ENCODE results near the gene COMMD8.

Gene COMMD8

DNA sequence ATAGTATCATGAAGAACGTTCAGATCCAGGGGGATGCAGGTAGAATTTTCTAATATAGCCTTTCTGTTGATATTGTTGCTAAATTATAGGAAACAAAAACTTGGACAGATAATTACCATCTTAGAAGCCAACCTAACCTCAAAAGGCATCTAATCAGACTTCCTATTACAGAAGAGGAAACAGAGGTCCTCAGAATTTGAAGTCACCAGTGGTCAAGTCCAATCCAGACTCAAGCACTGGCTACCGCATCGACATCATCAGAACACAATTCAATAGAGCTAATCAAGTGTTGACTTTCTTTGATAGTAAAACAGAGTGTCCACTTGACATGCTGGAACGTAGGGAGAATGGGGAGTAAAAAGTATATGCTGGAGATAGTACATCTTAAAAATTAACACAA is 11.3 kb upstream of the COMMD8 start:
- no peak for DNase-seq (ENCODE audit: low read depth, low spot score)

DNA sequence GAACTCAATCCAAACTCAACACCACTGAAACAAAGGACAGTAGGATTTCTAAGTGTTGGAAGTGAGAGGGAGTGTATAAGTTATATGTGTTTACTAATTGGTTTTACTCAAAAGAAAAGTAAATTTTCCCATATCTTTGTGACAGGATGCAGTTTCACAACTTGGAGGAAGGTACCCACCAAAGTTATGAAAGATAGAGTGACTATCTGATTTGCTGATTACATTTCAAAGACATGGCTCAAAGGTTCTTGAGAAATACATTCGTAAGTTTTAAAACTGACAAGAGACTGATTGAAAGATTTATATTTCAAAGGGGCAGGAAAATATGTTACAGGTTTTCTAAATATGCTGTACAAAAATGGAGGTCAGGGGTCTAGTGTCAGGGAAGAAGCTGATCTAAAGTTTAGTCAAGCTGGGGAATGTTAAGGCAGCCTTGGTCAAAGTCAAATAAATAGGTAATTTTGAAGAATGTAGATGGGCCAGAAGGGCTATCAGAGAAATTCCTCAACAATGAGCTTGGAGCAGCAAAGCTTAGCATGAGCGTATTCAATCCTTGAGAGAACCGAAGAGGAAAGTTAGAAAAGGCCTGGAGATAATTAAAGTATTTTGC is 9.7 kb upstream of the COMMD8 start:
- DNase-seq (ENCODE audit: low read depth, low spot score), result no peak
- H3K27ac ChIP-seq, result no peak overlapping the region

More for the DNA sequence above, 11.3 kb upstream of the COMMD8 start:
- no peak overlapping the region for H3K27ac ChIP-seq

DNA sequence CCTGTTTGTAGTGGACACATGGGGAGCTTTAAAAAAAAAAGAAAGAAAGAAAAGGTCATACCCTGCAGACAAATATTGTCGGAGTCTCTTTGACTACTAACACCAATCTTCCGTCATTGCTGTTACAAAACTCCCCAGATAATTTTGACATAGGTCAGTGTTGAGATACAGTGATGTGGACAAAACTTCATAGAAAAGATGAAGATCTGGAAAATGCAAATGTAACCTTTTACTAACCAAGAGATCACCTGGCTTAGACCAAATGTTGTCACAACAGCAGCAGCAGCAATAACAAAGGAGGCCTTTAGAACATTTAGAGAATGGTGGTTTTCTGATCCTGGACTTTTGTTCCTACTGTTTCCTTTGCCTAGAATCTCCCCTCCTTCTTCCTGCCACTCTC is 8.1 kb upstream of the COMMD8 start:
- no peak for DNase-seq (ENCODE audit: low read depth, low spot score)
- no peak overlapping the region for H3K27ac ChIP-seq

DNA sequence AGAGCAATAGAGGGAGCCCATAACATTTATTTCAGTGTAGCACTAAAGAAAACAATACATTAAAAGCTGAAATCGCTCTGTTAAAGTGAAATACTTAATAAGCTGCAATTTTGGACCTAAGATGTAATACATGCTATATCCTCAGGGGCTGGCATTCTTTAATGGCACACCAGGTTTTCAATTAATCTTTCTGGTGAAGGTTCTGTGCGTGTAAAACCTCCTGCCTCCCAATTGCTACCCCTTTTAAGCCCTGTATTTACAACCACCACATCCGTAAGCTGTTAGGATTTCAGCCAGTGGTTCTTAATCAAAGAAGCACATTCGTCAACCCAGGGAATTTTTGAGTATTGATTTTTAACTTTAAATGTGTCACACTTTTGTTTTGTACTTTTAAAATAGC is 7.6 kb upstream of the COMMD8 start:
- no peak overlapping the region for H3K27ac ChIP-seq
- no peak for DNase-seq (ENCODE audit: low read depth, low spot score)

DNA sequence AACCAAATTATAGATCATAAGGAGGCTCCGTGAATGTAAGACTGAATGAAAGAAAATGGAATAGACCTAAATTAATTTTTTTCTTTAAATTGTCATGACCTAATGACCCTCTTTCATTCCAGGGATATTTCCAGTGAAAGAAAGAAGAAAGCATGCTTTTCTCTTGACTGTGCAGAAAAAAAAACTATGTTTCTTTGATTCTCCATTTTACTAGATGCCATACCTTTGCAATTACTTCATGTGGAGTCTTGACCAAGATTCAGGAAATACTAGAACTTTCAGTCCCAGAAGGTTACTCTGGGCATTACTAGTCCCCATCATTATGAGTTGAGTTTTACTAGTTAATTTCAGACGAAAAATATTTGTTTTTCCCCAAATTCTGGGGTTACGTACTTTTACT is 6.4 kb upstream of the COMMD8 start:
- DNase-seq (ENCODE audit: low read depth, low spot score), result no peak
- H3K27ac ChIP-seq, result peak overlapping the region; percentile 33

GRCh38 chr4:47468706-47469365 is 5.3 kb upstream of the COMMD8 start:
- no peak overlapping the region for H3K27ac ChIP-seq
- no peak for DNase-seq (ENCODE audit: low read depth, low spot score)

DNA sequence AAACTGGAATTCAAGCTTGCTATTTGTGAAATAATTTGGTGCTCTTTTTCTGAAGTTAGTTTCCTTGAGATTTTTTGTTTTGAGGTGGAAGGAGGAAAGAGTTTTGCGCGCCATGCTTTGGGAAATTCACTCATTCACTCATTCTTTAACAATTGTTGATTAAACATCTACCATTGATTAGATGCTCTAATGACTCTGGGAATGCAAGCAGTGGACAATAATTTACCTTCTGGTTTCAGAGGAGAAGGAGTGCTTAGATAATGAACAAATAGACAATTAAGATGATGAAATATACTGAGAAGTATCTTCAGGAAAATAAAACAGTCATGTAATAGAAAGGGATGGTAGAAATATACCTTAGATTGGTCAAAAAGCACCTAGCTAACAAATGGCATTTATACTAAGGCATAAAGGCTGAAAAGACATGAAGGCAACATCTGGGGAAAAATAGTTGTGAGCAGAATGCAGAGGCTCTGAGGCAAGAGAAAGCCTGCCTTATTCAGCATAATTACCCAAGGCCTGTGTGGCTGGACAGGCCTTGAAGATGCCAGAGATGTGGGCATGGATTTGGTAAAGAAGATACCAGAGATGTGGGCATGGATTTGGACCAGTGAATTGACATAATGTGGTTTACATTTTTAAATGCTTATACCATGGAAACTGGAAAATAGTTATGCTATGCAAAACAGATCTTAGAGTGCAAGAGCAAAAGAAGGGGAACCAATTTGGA is 2.7 kb upstream of the COMMD8 start:
- no peak overlapping the region for H3K27ac ChIP-seq
- no peak for DNase-seq (ENCODE audit: low read depth, low spot score)

GRCh38 chr4:47465004-47465403 is 1.5 kb upstream of the COMMD8 start:
- DNase-seq (ENCODE audit: low read depth, low spot score), result no peak
- no peak overlapping the region for H3K27ac ChIP-seq

- no peak for DNase-seq (ENCODE audit: low read depth, low spot score)
- H3K27ac ChIP-seq, result peak overlapping the region; percentile 72
These were observed 685 bp downstream of the COMMD8 start for GRCh38 chr4:47462799-47463234.

GRCh38 chr4:47451657-47452056 is 11.8 kb downstream of the COMMD8 start:
- DNase-seq (ENCODE audit: low read depth, low spot score), result no peak
- H3K27ac ChIP-seq, result no peak overlapping the region

- no peak for DNase-seq (ENCODE audit: low read depth, low spot score)
- H3K27ac ChIP-seq, result no peak overlapping the region
These were observed 19.5 kb downstream of the COMMD8 start for GRCh38 chr4:47444031-47444430.

DNA sequence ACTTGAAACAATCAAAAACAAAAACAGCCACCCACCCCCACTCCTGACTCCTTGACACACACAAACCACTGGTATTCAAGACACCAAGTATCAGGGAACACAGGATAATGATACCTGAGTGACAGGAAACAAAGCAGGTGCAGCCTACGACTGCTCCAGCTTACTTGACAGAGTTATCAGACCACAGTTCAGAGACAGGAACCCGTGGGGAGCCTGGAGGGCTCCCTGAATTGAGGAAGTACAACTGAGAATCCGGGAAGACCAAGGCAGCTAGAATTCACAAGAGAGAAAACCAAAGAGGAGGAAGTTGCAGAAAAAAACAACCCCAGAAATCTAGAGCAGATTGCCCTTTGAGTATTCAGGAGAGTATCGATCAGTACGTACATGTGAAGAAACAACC is 20.5 kb downstream of the COMMD8 start:
- DNase-seq (ENCODE audit: low read depth, low spot score), result no peak
- H3K27ac ChIP-seq, result no peak overlapping the region

DNA sequence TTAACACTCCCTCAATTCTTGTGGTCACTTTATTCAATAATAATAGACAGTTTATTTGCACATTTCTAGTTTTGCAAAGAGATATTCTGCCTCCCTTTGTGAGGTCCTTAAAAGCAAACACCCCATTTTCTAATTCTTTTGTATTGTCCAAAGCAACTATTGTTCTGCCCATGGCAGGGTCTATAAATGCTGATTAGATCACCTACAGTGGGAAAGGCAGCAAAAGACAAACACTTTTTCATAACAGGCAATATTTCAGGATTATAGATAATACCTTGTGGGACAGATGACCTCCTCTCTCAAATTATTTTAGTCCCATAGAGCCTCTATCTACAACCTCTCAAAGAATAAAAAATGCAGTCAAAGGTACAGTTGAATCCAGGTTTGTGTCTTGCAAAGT is 28.6 kb downstream of the COMMD8 start:
- no peak for DNase-seq (ENCODE audit: low read depth, low spot score)
- H3K27ac ChIP-seq, result no peak overlapping the region

DNA sequence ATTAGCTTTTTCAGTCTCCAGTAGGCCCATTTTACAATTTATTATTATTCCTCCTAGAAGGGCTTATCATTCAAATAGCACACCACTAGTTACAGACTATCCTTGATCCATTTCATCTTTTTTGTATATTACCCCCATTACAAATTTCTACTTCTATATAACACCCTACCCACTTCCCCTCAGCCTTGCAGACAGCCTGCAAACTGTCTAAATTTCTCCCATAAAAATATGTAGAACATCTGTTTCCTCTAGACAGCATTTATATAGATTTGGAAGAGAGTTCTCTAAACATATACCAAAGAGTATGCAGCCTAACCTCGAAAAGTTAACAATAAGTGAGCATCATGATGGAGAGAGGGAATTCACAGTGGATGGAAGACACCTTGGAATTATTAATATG is 30.8 kb downstream of the COMMD8 start:
- DNase-seq (ENCODE audit: low read depth, low spot score), result no peak
- no peak overlapping the region for H3K27ac ChIP-seq

- H3K27ac ChIP-seq, result no peak overlapping the region
- DNase-seq (ENCODE audit: low read depth, low spot score), result no peak
These were observed 35.6 kb downstream of the COMMD8 start for GRCh38 chr4:47427935-47428334.

DNA sequence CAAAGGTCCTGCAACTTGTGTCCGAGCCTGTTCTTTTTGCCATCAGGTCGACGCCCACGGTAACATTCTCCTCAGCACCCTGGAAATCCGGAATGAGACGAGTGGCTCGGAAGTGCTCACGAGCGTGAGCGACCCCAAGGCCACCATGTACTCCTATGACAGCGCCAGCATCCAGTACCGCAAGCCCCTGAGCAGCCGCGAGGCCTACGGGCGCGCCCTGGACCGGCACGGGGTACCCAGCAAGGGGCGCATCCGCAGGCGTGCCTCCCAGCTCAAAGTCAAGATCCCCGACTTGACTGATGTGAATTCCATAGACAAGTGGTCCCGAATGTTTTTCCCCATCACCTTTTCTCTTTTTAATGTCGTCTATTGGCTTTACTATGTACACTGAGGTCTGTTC is 37.9 kb downstream of the COMMD8 start:
- DNase-seq (ENCODE audit: low read depth, low spot score), result no peak
- H3K27ac ChIP-seq, result no peak overlapping the region

- no peak overlapping the region for H3K27ac ChIP-seq
- no peak for DNase-seq (ENCODE audit: low read depth, low spot score)
These were observed 44.2 kb downstream of the COMMD8 start for GRCh38 chr4:47419296-47419695.

DNA sequence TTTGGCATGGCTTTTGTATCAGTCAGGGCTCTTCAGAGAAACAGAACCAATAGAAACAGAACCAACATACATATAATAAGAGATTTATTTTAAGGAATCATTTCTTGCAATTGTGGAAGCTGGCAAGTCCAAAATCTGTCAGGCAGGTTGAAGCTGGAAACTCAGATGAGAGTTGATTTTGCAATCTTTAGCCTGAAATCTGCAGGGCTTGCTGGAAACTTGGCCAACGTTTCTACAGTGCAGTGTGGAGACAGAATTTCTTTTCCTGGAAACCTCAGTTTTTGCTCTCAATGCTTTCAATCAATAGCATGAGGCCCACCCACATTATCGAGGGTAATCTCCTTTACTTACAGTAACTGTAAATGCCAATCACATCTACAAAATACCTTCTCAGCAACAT is 45.4 kb downstream of the COMMD8 start:
- H3K27ac ChIP-seq, result no peak overlapping the region
- no peak for DNase-seq (ENCODE audit: low read depth, low spot score)

DNA sequence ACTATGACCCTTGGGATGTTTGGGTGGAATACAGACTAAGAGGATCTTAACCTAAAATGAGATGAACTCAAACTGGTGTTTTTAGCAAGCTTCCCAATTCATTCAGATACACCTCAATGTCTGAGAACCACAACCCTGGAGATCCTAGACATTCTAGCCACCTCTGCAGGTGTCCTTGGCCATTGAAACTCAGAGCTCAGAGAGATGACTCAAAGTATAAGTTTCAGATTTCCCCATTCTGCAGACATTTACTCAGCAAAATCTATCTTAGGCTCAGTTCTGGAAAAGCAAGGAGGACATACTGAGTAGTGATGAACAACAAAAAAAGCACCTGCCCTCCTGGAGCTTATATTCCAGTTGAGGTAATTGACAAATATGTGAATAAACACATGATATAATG is 47.8 kb downstream of the COMMD8 start:
- no peak for DNase-seq (ENCODE audit: low read depth, low spot score)
- H3K27ac ChIP-seq, result no peak overlapping the region

- DNase-seq (ENCODE audit: low read depth, low spot score), result no peak
- no peak overlapping the region for H3K27ac ChIP-seq
These were observed 50.0 kb downstream of the COMMD8 start for GRCh38 chr4:47413521-47413920.

DNA sequence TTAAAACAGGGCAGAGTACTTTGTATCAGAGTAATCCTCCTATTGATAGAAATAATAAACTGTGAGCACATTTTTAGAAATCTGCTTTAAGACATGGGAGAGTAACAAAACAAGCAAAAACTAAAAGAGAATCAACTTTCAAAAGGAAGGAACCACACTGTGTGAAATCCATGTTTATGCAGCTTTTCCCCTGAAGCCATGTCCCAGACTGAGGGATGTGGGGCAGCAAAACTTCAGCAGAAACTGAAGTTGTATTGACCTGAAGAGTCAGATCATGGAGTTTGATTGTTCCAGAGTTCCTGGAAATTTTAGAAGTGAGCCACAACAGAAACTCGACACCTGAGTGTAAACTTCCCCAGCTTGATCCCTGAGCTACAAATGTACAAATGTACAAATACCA is 53.2 kb downstream of the COMMD8 start:
- H3K27ac ChIP-seq, result no peak overlapping the region
- DNase-seq (ENCODE audit: low read depth, low spot score), result no peak

DNA sequence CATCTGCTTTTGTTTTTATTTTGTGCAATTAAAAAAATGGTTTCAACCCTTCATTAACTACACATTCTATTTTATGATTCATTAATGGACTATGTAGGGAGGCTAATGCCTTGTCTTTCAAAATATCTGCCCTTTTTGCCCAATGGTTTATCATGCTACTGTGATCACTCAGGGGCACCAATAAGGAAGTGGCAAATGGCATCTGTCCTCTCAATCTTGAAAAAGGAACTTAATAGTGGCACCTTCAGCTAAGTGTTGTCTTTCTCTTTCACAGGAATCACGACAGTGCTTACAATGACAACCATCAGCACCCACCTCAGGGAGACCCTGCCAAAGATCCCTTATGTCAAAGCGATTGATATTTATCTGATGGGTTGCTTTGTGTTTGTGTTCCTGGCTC is 57.1 kb downstream of the COMMD8 start:
- H3K27ac ChIP-seq, result no peak overlapping the region
- DNase-seq (ENCODE audit: low read depth, low spot score), result no peak
